Immature natural killer cell (primary cell): ENCODE results near the gene HLA-DRB5. TPM values are rescaled to one million over a fixed set of nuclear protein-coding genes. Genes with fewer than 3 reads are reported as not detected.
"Not testable (repeated sequence)": the region's sequence is repeated elsewhere in the genome, so short reads cannot be mapped to it uniquely, and the experiment has no call there.

Experiments used
- DNase-seq, 3 donors: peaks; one replicate each; pipeline ENCODE4 v3.0.0; 2022; ENCODE audit warnings: mixed read lengths in 1 of 3
- H3K27ac Mint-ChIP-seq, 6 donors: one replicate each; pipeline ENCODE4 v1.8.0; 2020; ENCODE audit warnings: mixed read lengths in 6 of 6, mild to moderate bottlenecking in 5 of 6, inconsistent platforms in 4 of 6, moderate library complexity in 3 of 6
- H3K27me3 Mint-ChIP-seq, 3 donors: one replicate each; pipeline ENCODE4 v1.8.0; 2020 to 2021; ENCODE audit warnings: low read depth in 3 of 3, mild to moderate bottlenecking in 3 of 3, mixed read lengths in 3 of 3, moderate library complexity in 3 of 3, inconsistent platforms in 1 of 3
- H3K36me3 Mint-ChIP-seq, 3 donors: one replicate each; pipeline ENCODE4 v1.8.0; 2020; ENCODE audit warnings: mixed read lengths in 3 of 3, inconsistent platforms in 2 of 3, mild to moderate bottlenecking in 2 of 3
- H3K4me1 Mint-ChIP-seq, 2 donors: one replicate each; pipeline ENCODE4 v1.8.0; 2020; ENCODE audit warnings: inconsistent platforms in 2 of 2, mild to moderate bottlenecking in 2 of 2, mixed read lengths in 2 of 2, moderate library complexity in 1 of 2
- H3K4me3 Mint-ChIP-seq, 5 donors: one replicate each; pipeline ENCODE4 v1.8.0; 2020; ENCODE audit warnings: mild to moderate bottlenecking in 5 of 5, mixed read lengths in 5 of 5, inconsistent platforms in 3 of 5, moderate library complexity in 3 of 5
- H3K9me3 Mint-ChIP-seq, 6 donors: one replicate each; pipeline ENCODE4 v1.8.0; 2020; ENCODE audit warnings: mild to moderate bottlenecking in 6 of 6, mixed read lengths in 6 of 6, inconsistent platforms in 4 of 6, moderate library complexity in 3 of 6
- polyA plus RNA-seq, 3 donors: library from polyadenylated mRNA; unstranded; fragments of 300-500 nt; fragmentation: Illumina TruSeq; gene quantifications; one replicate each; pipeline ENCODE4 v1.2.3, GENCODE V29; 2021

Gene HLA-DRB5
- polyA plus RNA-seq, 3 donors from 2014 or later, result 3.0 to 171 (median 16.0) TPM

- no peaks in the 10 kb centered on the region for H3K36me3 Mint-ChIP-seq
- no peaks in the 10 kb centered on the region for H3K9me3 Mint-ChIP-seq
- peaks cover 0 to 4% (median 0%) of the 10 kb centered on the region in 3 donors for H3K27me3 Mint-ChIP-seq
- H3K4me3 Mint-ChIP-seq, result no peak overlapping the region
- H3K4me1 Mint-ChIP-seq, result peaks cover 0 to 4% of the 10 kb centered on the region in 2 donors
- DNase-seq, result no peak
- no peak overlapping the region for H3K27ac Mint-ChIP-seq
Observed at GRCh38 chr6:32475392-32476206, 54.5 kb downstream of the HLA-DRB5 start.

GRCh38 chr6:32473376-32474348 is 56.4 kb downstream of the HLA-DRB5 start:
- Mint-ChIP-seq H3K4me3 (peak overlapping the region in 1 of 5 donors; percentile 51), H3K27ac (peak overlapping the region in 3 of 6 donors; percentile 51 to 68 (median 62))
- H3K27me3 Mint-ChIP-seq, H3K9me3 Mint-ChIP-seq, H3K36me3 Mint-ChIP-seq, H3K4me1 Mint-ChIP-seq: not testable (repeated sequence)
- DNase-seq, result peak; percentile 3 to 25 (median 18)

GRCh38 chr6:32472781-32473375 is 57.2 kb downstream of the HLA-DRB5 start:
- H3K27me3 Mint-ChIP-seq, result peaks cover 0 to 6% (median 0%) of the 10 kb centered on the region in 3 donors
- no peak for DNase-seq
- no peaks in the 10 kb centered on the region for H3K36me3 Mint-ChIP-seq
- peak overlapping the region in 1 of 6 donors; percentile 58 for H3K27ac Mint-ChIP-seq
- peaks cover 0 to 4% of the 10 kb centered on the region in 2 donors for H3K4me1 Mint-ChIP-seq
- no peaks in the 10 kb centered on the region for H3K9me3 Mint-ChIP-seq
- peak overlapping the region in 3 of 5 donors; percentile 9 to 18 (median 16) for H3K4me3 Mint-ChIP-seq

GRCh38 chr6:32467743-32468503 is 62.2 kb downstream of the HLA-DRB5 start:
- H3K27me3 Mint-ChIP-seq, result peaks cover 0 to 11% (median 7%) of the 10 kb centered on the region in 3 donors
- DNase-seq, H3K36me3 Mint-ChIP-seq, H3K4me3 Mint-ChIP-seq, H3K4me1 Mint-ChIP-seq, H3K27ac Mint-ChIP-seq: not testable (repeated sequence)
- peaks cover 0 to 18% (median 7%) of the 10 kb centered on the region in 6 donors for H3K9me3 Mint-ChIP-seq

Other genes with a start within 250 kb of the HLA-DRB5 start
- gene TSBP1, start 158.4 kb downstream of the HLA-DRB5 start, polyA plus RNA-seq, result not detected
- not detected for gene BTNL2, start 123.1 kb downstream of the HLA-DRB5 start, polyA plus RNA-seq
- gene HLA-DRA, start 90.4 kb downstream of the HLA-DRB5 start, polyA plus RNA-seq, result 100 to 1,000 TPM; 103 to 884 (median 621) TPM
- gene HLA-DRB1, start 59.6 kb upstream of the HLA-DRB5 start, polyA plus RNA-seq, result 100 to 1,000 TPM in 2 of 3 donors, 10 to 100 TPM in 1; 45.8 to 435 (median 268) TPM
- 10 to 100 TPM in 2 of 3 donors, 1 to 10 TPM in 1; 1.8 to 53.1 (median 10.3) TPM for gene HLA-DQA1, start 107.1 kb upstream of the HLA-DRB5 start, polyA plus RNA-seq
- 100 to 1,000 TPM in 1 of 3 donors, 10 to 100 TPM in 1, 1 to 10 TPM in 1; 2.5 to 105 (median 74.9) TPM for gene HLA-DQB1, start 136.4 kb upstream of the HLA-DRB5 start, polyA plus RNA-seq
- 1 to 10 TPM; 1.5 to 5.9 (median 2.5) TPM for gene HLA-DQA2, start 211.1 kb upstream of the HLA-DRB5 start, polyA plus RNA-seq
- 1 to 10 TPM; 1.9 to 3.8 (median 2.9) TPM for gene HLA-DQB2, start 233.2 kb upstream of the HLA-DRB5 start, polyA plus RNA-seq